Upper lobe of right lung (tissue), 1 donor: ENCODE data around the gene RSPH6A. TPM values are rescaled to one million over a fixed set of nuclear protein-coding genes. Genes with fewer than 3 reads are reported as not detected.
A peak's percentile ranks its signal among the peaks of the same experiment; 100 is the strongest.

Experiments
- ATAC-seq: fragments of 200-7000 bp; cut with Tn5 transposase; one replicate; pipeline ENCODE4 v1.9.1; 2020; ENCODE audit warnings: mild to moderate bottlenecking, moderate library complexity
- DNase-seq: peaks from one replicate; pipeline ENCODE4 v3.0.0-alpha.2; 2020
- H3K27ac ChIP-seq: fragments of 200-600 bp; one replicate; pipeline ENCODE4 v1.8.0; 2022
- H3K27me3 ChIP-seq: fragments of 200-600 bp; one replicate; pipeline ENCODE4 v1.8.0; 2022; ENCODE audit warnings: mild to moderate bottlenecking
- H3K36me3 ChIP-seq: fragments of 200-600 bp; one replicate; pipeline ENCODE4 v1.8.0; 2022
- H3K4me1 ChIP-seq: fragments of 200-600 bp; one replicate; pipeline ENCODE4 v1.8.0; 2022
- H3K4me3 ChIP-seq: fragments of 200-600 bp; one replicate; pipeline ENCODE4 v1.8.0; 2022; ENCODE audit warnings: mild to moderate bottlenecking
- H3K9me3 ChIP-seq: fragments of 200-600 bp; one replicate; pipeline ENCODE4 v1.8.0; 2022
- intact Hi-C: fragments of 100-400 bp; cut with DNase I; formaldehyde crosslinking; loops from one replicate; pipeline ENCODE4 v1.11.0; 2022
- total RNA-seq: library from RNA; stranded (reverse); fragmentation: NEBNext Ultra II Directional; extraction: Animal tissue kit (Norgen Biotek cat#: 25700); gene quantifications from one replicate; pipeline ENCODE4 v1.2.1, GENCODE V29; 2021
- TF ChIP-seq, protein P1 (sequence below): fragments of 200-600 bp; IDR thresholded peaks from one replicate; pipeline ENCODE4 v1.8.0; 2022; ENCODE audit warnings: antibody characterized with exemption
- donor health status: DM: no; HTN: yes; CAD: no; lungs with severe emphysema.

The RSPH6A gene
- total RNA-seq, 1 donor from 2014 or later = 0.38 TPM

DNA sequence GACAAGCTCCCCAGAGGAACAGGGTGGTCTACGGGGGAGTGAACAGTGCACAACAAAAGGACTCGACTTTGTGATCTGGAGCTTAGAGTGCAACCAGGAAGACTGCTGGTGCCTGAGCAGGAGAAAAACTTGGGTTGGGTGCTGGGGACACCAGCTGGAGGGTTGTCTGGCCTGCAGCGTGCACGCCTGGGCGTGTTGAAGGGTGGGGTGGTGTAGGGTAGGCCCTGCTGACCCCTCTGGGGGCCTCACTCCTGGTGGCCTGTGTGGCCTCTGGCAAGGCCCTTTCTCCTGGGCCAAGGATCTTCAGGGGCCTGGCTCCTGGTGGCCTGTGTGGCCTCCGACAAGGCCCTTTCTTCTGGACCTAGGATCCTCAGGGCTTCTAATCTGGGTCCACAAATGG lies 4.7 kb upstream of the RSPH6A start:
- no peak for ATAC-seq
- TF ChIP-seq, protein P1, sequence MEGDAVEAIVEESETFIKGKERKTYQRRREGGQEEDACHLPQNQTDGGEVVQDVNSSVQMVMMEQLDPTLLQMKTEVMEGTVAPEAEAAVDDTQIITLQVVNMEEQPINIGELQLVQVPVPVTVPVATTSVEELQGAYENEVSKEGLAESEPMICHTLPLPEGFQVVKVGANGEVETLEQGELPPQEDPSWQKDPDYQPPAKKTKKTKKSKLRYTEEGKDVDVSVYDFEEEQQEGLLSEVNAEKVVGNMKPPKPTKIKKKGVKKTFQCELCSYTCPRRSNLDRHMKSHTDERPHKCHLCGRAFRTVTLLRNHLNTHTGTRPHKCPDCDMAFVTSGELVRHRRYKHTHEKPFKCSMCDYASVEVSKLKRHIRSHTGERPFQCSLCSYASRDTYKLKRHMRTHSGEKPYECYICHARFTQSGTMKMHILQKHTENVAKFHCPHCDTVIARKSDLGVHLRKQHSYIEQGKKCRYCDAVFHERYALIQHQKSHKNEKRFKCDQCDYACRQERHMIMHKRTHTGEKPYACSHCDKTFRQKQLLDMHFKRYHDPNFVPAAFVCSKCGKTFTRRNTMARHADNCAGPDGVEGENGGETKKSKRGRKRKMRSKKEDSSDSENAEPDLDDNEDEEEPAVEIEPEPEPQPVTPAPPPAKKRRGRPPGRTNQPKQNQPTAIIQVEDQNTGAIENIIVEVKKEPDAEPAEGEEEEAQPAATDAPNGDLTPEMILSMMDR = no peak
- H3K9me3 ChIP-seq = no peaks in the 10 kb centered on the region
- no peaks in the 10 kb centered on the region for H3K27me3 ChIP-seq
- intact Hi-C loops = no loop called here
- H3K27ac ChIP-seq = no peak overlapping the region
- no peak for DNase-seq
- H3K4me1 ChIP-seq = peaks cover 3% of the 10 kb centered on the region
- H3K36me3 ChIP-seq = peaks cover 51% of the 10 kb centered on the region
- no peak overlapping the region for H3K4me3 ChIP-seq

DNA sequence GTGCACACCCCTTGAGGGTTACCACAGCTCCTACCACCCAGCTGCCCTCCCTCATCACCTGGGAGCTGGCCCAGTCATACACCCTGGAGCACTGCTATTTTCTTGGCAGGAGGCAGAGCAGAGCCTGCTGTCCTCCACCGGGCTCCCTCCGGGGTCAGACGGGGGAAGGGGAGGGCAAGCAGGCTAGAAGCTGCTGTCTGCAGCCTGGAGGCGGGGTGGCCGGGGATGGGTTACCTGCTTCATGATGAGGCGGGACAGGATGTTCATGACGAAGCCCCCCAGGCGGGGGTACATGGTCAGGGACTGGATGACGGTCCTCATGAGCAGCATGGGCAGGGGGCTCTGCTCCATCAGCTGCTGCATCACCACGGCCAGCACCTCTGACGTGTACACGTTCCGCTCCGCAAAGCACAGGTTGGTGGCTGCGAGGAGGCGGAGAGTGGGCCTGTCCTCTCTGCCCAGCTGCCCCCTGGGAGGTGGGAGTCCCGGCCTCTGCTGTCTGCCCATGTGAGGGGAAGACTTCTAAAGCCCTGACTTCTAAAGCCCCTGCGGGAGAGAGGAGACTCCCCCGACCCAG lies 2.7 kb upstream of the RSPH6A start:
- intact Hi-C loops = no loop called here
- ATAC-seq (no peak), DNase-seq (no peak)
- peaks cover 33% of the 10 kb centered on the region for H3K36me3 ChIP-seq
- H3K9me3 ChIP-seq = no peaks in the 10 kb centered on the region
- peaks cover 3% of the 10 kb centered on the region for H3K4me1 ChIP-seq
- TF ChIP-seq, protein P1 = no peak
- no peak overlapping the region for H3K4me3 ChIP-seq
- no peaks in the 10 kb centered on the region for H3K27me3 ChIP-seq
- no peak overlapping the region for H3K27ac ChIP-seq

DNA sequence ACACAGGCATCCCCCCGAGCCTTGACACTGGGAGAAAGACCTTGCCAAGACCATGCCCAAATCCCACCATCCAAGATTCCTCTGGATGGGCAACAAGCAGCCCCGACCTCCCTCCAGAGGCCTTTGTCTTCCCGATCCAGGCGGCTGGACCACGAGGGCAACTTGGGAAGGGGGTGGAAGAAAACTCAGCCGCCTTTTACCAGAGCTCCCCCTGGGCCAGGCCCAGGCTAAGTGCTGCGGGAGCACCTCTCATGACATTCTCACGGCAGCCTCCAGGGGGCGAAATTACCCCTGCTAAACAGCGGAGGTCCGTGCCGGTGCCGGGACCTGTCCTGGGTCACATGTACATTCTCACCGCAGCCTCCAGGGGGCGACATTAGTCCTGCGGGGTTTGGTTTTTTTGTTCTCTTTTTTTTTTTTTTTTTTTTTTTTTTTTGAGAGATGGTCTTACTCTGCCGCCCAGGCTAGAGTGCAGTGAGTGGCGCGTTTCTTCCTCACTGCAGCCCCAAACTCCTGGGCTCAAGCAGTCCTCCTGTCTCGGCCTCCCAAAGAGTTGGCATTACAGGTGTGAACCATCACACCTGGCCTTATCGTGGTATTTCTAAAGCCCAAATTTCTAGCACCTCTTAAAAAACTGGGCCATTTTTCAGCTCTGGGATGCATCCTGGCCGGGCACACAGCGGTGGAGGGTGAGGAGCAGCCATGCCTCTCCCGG lies 2.1 kb upstream of the RSPH6A start:
- peak; percentile 96 for DNase-seq
- H3K4me1 ChIP-seq = peaks cover 3% of the 10 kb centered on the region
- H3K36me3 ChIP-seq = peaks cover 27% of the 10 kb centered on the region
- H3K9me3 ChIP-seq = no peaks in the 10 kb centered on the region
- no peak overlapping the region for H3K4me3 ChIP-seq
- TF ChIP-seq, protein P1 = peak; percentile 96
- no peak overlapping the region for H3K27ac ChIP-seq
- intact Hi-C loops = no loop called here
- peak; percentile 94 for ATAC-seq
- H3K27me3 ChIP-seq = no peaks in the 10 kb centered on the region

DNA sequence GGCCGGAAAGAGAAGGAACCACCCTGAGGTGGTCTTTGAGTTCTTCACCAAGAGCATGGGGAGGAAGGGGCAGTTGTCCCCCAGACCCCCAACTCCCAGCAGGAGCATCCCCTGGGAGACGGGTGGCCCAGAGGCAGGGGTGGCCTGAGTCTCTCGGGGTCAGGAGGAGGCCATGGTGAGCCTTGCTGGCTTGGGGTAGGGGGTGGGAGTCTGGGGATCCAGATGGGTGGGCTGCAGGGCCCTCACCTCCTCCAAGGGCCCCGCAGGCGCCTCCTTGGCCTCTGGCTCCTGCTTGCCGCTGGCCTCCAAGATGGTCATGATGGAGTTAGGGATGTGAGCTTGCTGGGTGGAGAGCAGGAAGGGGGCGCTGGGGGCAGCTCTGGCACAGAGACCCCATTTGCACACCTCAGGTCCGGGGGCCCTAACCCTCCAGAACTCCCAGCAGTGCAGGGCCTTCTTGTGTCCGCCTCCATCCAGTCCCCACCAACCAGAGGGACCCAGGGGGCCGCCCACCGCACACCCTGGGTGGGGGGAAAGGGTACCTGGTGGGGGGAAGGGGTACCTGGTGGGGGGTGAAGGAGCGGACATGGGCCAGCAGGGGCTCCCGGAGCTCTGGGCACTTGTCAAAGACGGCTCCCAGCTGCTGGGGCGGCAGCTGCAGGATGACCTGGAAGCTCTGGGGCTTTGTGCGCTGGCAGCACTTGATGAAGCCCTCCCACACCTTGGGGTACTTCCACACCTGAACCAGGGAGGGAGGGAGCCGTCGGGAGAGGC lies 1.3 kb upstream of the RSPH6A start:
- no peak for DNase-seq
- no peak for ATAC-seq
- H3K4me3 ChIP-seq = no peak overlapping the region

DNA sequence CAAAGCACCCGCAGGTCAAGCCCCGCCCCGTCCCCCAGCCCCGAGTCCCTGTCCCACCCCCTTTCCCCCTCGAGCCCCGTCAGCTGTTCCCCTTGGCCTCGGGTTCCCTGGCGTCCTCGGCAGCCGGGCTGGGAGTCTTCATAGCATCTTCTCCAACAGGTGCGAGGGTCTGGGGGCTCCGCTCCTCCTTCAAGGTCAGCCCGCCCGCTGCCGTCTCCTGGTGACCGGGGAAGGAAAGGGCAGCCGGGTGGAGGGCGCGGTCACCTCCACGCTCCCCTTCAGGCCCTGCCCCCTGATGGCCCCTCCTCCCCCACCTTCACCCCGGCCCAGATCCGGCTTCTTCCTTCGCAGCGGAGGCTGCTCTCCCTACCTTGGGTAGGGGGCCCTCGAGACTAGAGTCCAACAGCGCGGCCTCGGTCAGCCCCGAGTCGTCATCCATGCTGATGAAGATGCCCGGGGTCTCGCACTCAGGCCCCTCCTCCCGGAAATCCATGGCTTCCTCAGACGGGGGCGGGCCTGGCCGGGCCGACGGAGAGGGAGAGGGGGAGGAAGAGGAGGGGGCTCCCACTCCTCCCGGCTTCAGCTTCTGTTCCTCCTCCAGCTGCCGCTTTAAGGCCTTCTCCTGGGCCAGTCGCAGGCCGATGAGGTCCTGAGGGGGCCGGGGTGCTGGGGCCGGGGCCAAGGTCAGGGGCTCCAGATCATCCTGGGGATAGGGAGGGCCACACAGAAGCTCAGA lies 541 bp upstream of the RSPH6A start:
- Histone ChIP-seq H3K9me3 (no peaks in the 10 kb centered on the region), H3K36me3 (peaks cover 15% of the 10 kb centered on the region), H3K4me3 (peak overlapping the region; percentile 25), H3K4me1 (peaks cover 3% of the 10 kb centered on the region), H3K27ac (no peak overlapping the region), H3K27me3 (no peaks in the 10 kb centered on the region)
- DNase-seq = no peak
- intact Hi-C loops = no loop called here
- no peak for ATAC-seq
- TF ChIP-seq, protein P1 = no peak

More for the DNA sequence above, 1.3 kb upstream of the RSPH6A start:
- peaks cover 3% of the 10 kb centered on the region for H3K4me1 ChIP-seq
- TF ChIP-seq, protein P1 = no peak
- no peaks in the 10 kb centered on the region for H3K9me3 ChIP-seq
- no peak overlapping the region for H3K27ac ChIP-seq
- intact Hi-C loops = no loop called here
- no peaks in the 10 kb centered on the region for H3K27me3 ChIP-seq
- H3K36me3 ChIP-seq = peaks cover 19% of the 10 kb centered on the region
